IMR-90 (cell line): ENCODE data around the gene IP6K2. TPM values are rescaled to one million over a fixed set of nuclear protein-coding genes. Genes with fewer than 3 reads are reported as not detected.

Experiments
- ATAC-seq: fragments of 200-7000 bp; cut with Tn5 transposase; 2 replicates; pipeline ENCODE4 v1.9.1; 2020; ENCODE audit warnings: low read depth, mild to moderate bottlenecking, moderate library complexity
- BruUV-seq: library from RNA; stranded (reverse); fragments of 400-500 nt; replicated peaks from 2 replicates; lab custom pipeline; 2021; lab: Mats Ljungman, UMichigan
- CTCF ChIA-PET: fragments of 300-600 bp; formaldehyde crosslinking; extraction: SDS; loops from one replicate; lab custom pipeline; 2021; ENCODE audit warnings: antibody characterized with exemption; lab: Yijun Ruan, JAX
- POLR2A ChIA-PET: fragments of 300-600 bp; sonication (Branson Sonifier 250); formaldehyde crosslinking; loops from one replicate; lab custom pipeline; 2022; ENCODE audit warnings: antibody characterized with exemption; ENCODE audit not compliant: unreplicated experiment; lab: Charles Lee
- DNase-seq: peaks from one replicate; pipeline ENCODE4 v3.0.0; 2013
- H2AFZ ChIP-seq: replicated peaks from 2 replicates; pipeline ENCODE3; 2013; ENCODE audit warnings: low read length, mild to moderate bottlenecking; ENCODE audit not compliant: poor library complexity
- H2AK5ac ChIP-seq: 2 replicates; pipeline ENCODE4 v1.6.1; 2013; ENCODE audit warnings: low read depth, low read length, inconsistent platforms
- H2AK9ac ChIP-seq: replicated peaks from 2 replicates; pipeline ENCODE3; 2013; ENCODE audit warnings: mild to moderate bottlenecking, low read depth, low read length, moderate library complexity; ENCODE audit not compliant: poor library complexity
- H2BK120ac ChIP-seq: 2 replicates; pipeline ENCODE4 v1.6.1; 2013; ENCODE audit warnings: low read depth, low read length, inconsistent platforms
- H2BK15ac ChIP-seq: 3 replicates; pipeline ENCODE4 v1.6.1; 2013; ENCODE audit warnings: low read depth, low read length, inconsistent platforms
- H2BK20ac ChIP-seq: 2 replicates; pipeline ENCODE4 v1.6.1; 2013; ENCODE audit warnings: low read depth, mild to moderate bottlenecking, inconsistent platforms, low read length, moderate library complexity
- H2BK5ac ChIP-seq: 2 replicates; pipeline ENCODE4 v1.6.1; 2013; ENCODE audit warnings: mild to moderate bottlenecking, low read depth, low read length, inconsistent platforms; ENCODE audit not compliant: poor library complexity, severe bottlenecking
- H3K14ac ChIP-seq: replicated peaks from 2 replicates; pipeline ENCODE4 v1.6.1; 2013; ENCODE audit warnings: low read depth, low read length, inconsistent platforms
- H3K18ac ChIP-seq: 2 replicates; pipeline ENCODE4 v1.6.1; 2013; ENCODE audit warnings: low read depth, low read length, control low read depth
- H3K23ac ChIP-seq: 2 replicates; pipeline ENCODE4 v1.6.1; 2013; ENCODE audit warnings: low read depth, low read length, inconsistent platforms
- H3K27ac ChIP-seq: 2 replicates; pipeline ENCODE4 v1.5.1; 2013; ENCODE audit warnings: mild to moderate bottlenecking, control low read depth, low read length; ENCODE audit not compliant: insufficient read depth
- H3K27me3 ChIP-seq: 2 replicates; pipeline ENCODE4 v1.6.1; 2013; ENCODE audit warnings: low read length; ENCODE audit not compliant: control insufficient read depth, insufficient read depth
- H3K36me3 ChIP-seq: 2 replicates; pipeline ENCODE4 v1.6.1; 2013; ENCODE audit warnings: low read length, mixed read lengths; ENCODE audit not compliant: control insufficient read depth, insufficient read depth
- H3K4ac ChIP-seq: 2 replicates; pipeline ENCODE4 v1.6.1; 2013; ENCODE audit warnings: low read depth, low read length, inconsistent platforms
- H3K4me1 ChIP-seq: 2 replicates; pipeline ENCODE4 v1.6.1; 2013; ENCODE audit warnings: low read length, mixed read lengths; ENCODE audit not compliant: control insufficient read depth, insufficient read depth
- H3K4me2 ChIP-seq: 2 replicates; pipeline ENCODE4 v1.6.1; 2013; ENCODE audit warnings: low read depth, mild to moderate bottlenecking, control low read depth, low read length, moderate library complexity
- H3K4me3 ChIP-seq: 2 replicates; pipeline ENCODE4 v1.5.1; 2013; ENCODE audit warnings: low read depth, mild to moderate bottlenecking, control low read depth, low read length, moderate library complexity; ENCODE audit not compliant: insufficient read depth
- H3K56ac ChIP-seq: 2 replicates; pipeline ENCODE4 v1.6.1; 2013; ENCODE audit warnings: low read length, inconsistent platforms; ENCODE audit not compliant: insufficient read depth; ENCODE audit errors: extremely low read depth
- H3K79me1 ChIP-seq, 2 experiments: 2 replicates each; pipeline ENCODE4 v1.6.1; 2013; ENCODE audit warnings: low read length in 2 of 2, inconsistent platforms in 1 of 2, low read depth in 1 of 2
- H3K9ac ChIP-seq: 2 replicates; pipeline ENCODE4 v1.6.1; 2013; ENCODE audit warnings: low read depth, low read length, control low read depth
- H3K9me1 ChIP-seq: 2 replicates; pipeline ENCODE4 v1.6.1; 2013; ENCODE audit warnings: low read length, inconsistent platforms; ENCODE audit not compliant: insufficient read depth
- H3K9me3 ChIP-seq: 2 replicates; pipeline ENCODE4 v1.6.1; 2013; ENCODE audit warnings: low read length; ENCODE audit not compliant: control insufficient read depth, insufficient read depth
- H4K20me1 ChIP-seq: 2 replicates; pipeline ENCODE4 v1.6.1; 2013; ENCODE audit warnings: low read length, inconsistent platforms; ENCODE audit not compliant: insufficient read depth
- H4K5ac ChIP-seq: 2 replicates; pipeline ENCODE4 v1.6.1; 2013; ENCODE audit warnings: mild to moderate bottlenecking, low read depth, low read length, control low read depth
- H4K8ac ChIP-seq, 2 experiments: 2 replicates each; pipeline ENCODE4 v1.6.1; 2013; ENCODE audit warnings: low read depth in 2 of 2, low read length in 2 of 2, control low read depth in 1 of 2, inconsistent platforms in 1 of 2
- H4K91ac ChIP-seq: 2 replicates; pipeline ENCODE4 v1.6.1; 2013; ENCODE audit warnings: low read depth, low read length, inconsistent platforms; ENCODE audit not compliant: insufficient read depth
- BHLHE40 ChIP-seq: fragments of 150-350 bp; IDR thresholded peaks from 2 replicates; pipeline ENCODE4 v1.6.1; 2016; ENCODE audit warnings: mild to moderate bottlenecking, low read depth, low read length
- CEBPB ChIP-seq: IDR thresholded peaks from 2 replicates; pipeline ENCODE4 v1.6.1; 2012; ENCODE audit warnings: low read depth, low read length, improper control_type of control experiment
- CHD1 ChIP-seq: IDR thresholded peaks from 2 replicates; pipeline ENCODE4 v1.6.1; 2012; ENCODE audit warnings: low read depth, low read length, improper control_type of control experiment
- FOS ChIP-seq: fragments of 150-350 bp; IDR thresholded peaks from 2 replicates; pipeline ENCODE4 v1.6.1; 2016; ENCODE audit warnings: low read depth, low read length
- MAFK ChIP-seq: IDR thresholded peaks from 2 replicates; pipeline ENCODE4 v1.6.1; 2012; ENCODE audit warnings: low read depth, low read length, improper control_type of control experiment
- MAZ ChIP-seq: IDR thresholded peaks from 2 replicates; pipeline ENCODE4 v1.6.1; 2012; ENCODE audit warnings: low read depth, mild to moderate bottlenecking, low read length, improper control_type of control experiment, moderate library complexity, borderline replicate concordance
- MXI1 ChIP-seq: IDR thresholded peaks from 2 replicates; pipeline ENCODE4 v1.6.1; 2012; ENCODE audit warnings: low read depth, mild to moderate bottlenecking, low read length, moderate library complexity, borderline replicate concordance
- NFE2L2 ChIP-seq: fragments of 150-350 bp; IDR thresholded peaks from 2 replicates; pipeline ENCODE4 v1.6.1; 2016; ENCODE audit warnings: low read depth, mild to moderate bottlenecking, low read length
- RAD21 ChIP-seq: IDR thresholded peaks from 2 replicates; pipeline ENCODE4 v1.6.1; 2012; ENCODE audit warnings: low read length, improper control_type of control experiment
- RCOR1 ChIP-seq: IDR thresholded peaks from 2 replicates; pipeline ENCODE4 v1.6.1; 2012; ENCODE audit warnings: mild to moderate bottlenecking, low read length, improper control_type of control experiment; ENCODE audit not compliant: insufficient replicate concordance
- SMC3 ChIP-seq: fragments of 150-350 bp; IDR thresholded peaks from 2 replicates; pipeline ENCODE4 v1.6.1; 2016; ENCODE audit warnings: low read depth, mild to moderate bottlenecking, antibody characterized with exemption, low read length, moderate library complexity
- WGBS, 2 experiments: methylation state at CpG; one replicate each; pipeline versions ENCODE4 v1.1.5 to v1.1.7; 2013; ENCODE audit warnings: missing lambda C conversion rate in 2 of 2; ENCODE audit not compliant: insufficient read length in 1 of 2; ENCODE audit errors: extremely low coverage in 2 of 2; 5-methylcytosine and 5-hydroxymethylcytosine counted together
- dilution Hi-C: fragments of 300-500 bp; cut with HindIII; formaldehyde crosslinking; loops from one replicate; pipeline ENCODE4 v1.14.3; 2018; ENCODE audit warnings: low sequenced_read_pairs; ENCODE audit not compliant: unreplicated experiment
- in situ Hi-C: fragments of 300-500 bp; cut with MboI; formaldehyde crosslinking; loops from 3 replicates; pipeline ENCODE4 v1.14.3; 2019; ENCODE audit warnings: low sequenced_read_pairs, inconsistent platforms, mixed read lengths
- intact Hi-C: fragments of 100-400 bp; cut with micrococcal nuclease; formaldehyde crosslinking; loops from 2 replicates; pipeline ENCODE4 v1.10.0; 2022
- polyA plus RNA-seq, 3 experiments: library from polyadenylated mRNA; depleted of rRNA; stranded (reverse); fragments of >200 nt; gene quantifications; 2 replicates each; pipeline ENCODE4 v1.2.3, GENCODE V29; 2012; ENCODE audit warnings: low replicate concordance in 1 of 3
- total RNA-seq: library from RNA; depleted of rRNA; stranded (reverse); fragments of >200 nt; gene quantifications from 2 replicates; pipeline ENCODE4 v1.2.3, GENCODE V29; 2012
- TF ChIP-seq, protein P1 (sequence below): fragments of 150-350 bp; IDR thresholded peaks from 2 replicates; pipeline ENCODE4 v1.6.1; 2016; ENCODE audit warnings: low read depth, mild to moderate bottlenecking, low read length, moderate library complexity, borderline replicate concordance
- TF ChIP-seq, protein P2 (sequence below): conservative IDR thresholded peaks from 2 replicates; pipeline ENCODE4 v1.5.1; 2012; ENCODE audit warnings: mild to moderate bottlenecking, low read depth, low read length, improper control_type of control experiment

IP6K2 gene
- total and polyA plus RNA-seq, 2 of the 4 experiments (the other 2 are of a cell fraction), result 73.7 to 169 TPM

DNA sequence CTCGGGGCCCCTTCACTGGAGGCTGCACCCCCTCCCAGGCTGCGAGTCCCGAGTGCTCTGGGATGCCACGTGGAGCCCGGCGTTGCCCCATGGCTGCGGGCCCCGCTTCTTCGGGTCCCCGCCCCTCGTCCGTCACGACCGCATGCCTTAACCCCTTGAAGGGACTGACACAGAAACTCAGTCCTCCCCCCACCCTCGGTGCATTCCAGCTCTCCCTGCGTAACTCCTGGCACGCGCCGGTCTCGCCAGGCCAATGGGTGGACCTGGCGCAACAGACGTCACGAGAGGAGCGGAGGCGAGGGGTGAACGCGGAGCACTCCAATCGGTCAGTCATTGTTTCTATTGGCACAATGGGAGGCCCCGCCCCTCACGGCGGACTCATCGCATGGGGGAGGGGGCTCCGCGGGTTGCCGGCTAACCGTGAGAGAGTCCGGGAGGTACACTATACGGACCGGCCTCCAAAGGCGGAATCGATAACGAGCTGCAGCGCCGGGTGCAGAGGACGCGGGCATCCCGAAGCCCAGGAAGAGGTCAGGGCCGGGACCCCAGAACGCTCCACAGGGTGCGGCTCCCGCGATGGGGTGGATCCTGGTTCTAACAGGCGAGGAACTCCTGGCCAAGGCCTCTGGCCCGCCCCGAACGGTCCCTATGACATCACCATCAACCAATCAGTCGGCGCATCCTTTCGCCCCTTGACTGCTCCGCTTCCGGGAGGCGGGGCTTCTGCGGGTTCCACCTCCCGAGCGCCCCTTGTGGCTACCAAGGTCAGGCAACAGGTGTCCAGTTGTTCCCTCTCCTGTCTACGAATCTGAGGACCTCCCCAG lies 53.3 kb downstream of the IP6K2 start:
- Histone ChIP-seq H2BK15ac (peak overlapping the region; percentile 67; the same call in 1 of the 3 replicates), H2BK120ac (peak overlapping the region; percentile 75), H3K9me3 (no peaks in the 10 kb centered on the region), H3K18ac (peak overlapping the region; percentile 54; the same call in 1 of the 2 replicates), H3K14ac (peak overlapping the region; percentile 90), H3K36me3 (no peaks in the 10 kb centered on the region), H3K27me3 (no peaks in the 10 kb centered on the region), H3K56ac (peak overlapping the region; percentile 89), H3K9me1 (peaks cover 5% of the 10 kb centered on the region), H4K20me1 (no peaks in the 10 kb centered on the region), H2BK20ac (peak overlapping the region; percentile 14; the same call in 1 of the 2 replicates), H3K4me2 (peak overlapping the region; percentile 73), H3K4me3 (peak overlapping the region; percentile 56), H3K23ac (peak overlapping the region; percentile 80; the same call in 1 of the 2 replicates), H2BK5ac (peak overlapping the region; percentile 75), H4K8ac (peak overlapping the region; percentile 67 to 94), H3K27ac (peak overlapping the region; percentile 92), H2AK9ac (peak overlapping the region; percentile 99), H2AK5ac (peak overlapping the region; percentile 67), H3K4me1 (no peaks in the 10 kb centered on the region; the same call in 1 of the 2 replicates), H4K5ac (peak overlapping the region; percentile 67), H3K4ac (peak overlapping the region; percentile 91), H3K9ac (peak overlapping the region; percentile 79), H4K91ac (peak overlapping the region; percentile 95), H2AFZ (peak overlapping the region; percentile 91), H3K79me1 (peaks cover 0 to 5% of the 10 kb centered on the region in 2 experiments; a peak in 1 of 4 replicates)
- 2% methylated on average over 33 of the region's 66 CpGs; no CpG with 5 or more reads in 1 of the 2 experiments for WGBS, 2 experiments
- POLR2A ChIA-PET, result interaction anchor here (0.5 to 0.6 kb wide), 2 partner anchors 23 to 271 kb away, joined by 5 read pairs; no protein-coding TSS in a partner anchor
- CTCF ChIA-PET, result interaction anchor here (1.3 to 2.0 kb wide), 3 partner anchors 22 to 66 kb away, joined by 3 to 5 read pairs (median 4); partner anchors contain the start of gene NCKIPSD
- no TSS peak for BruUV-seq
- in situ Hi-C loops (loop anchor here (10.0 kb wide), 1 partner anchor 199 kb away; a partner anchor contains a TSS), intact Hi-C loops (loop anchor here (1.0 to 2.0 kb wide), 2 partner anchors 15 to 77 kb away; no protein-coding TSS in a partner anchor), dilution Hi-C loops (no loop called here)
- peak; percentile 99 for DNase-seq
- ATAC-seq, result peak; percentile 82
- TF ChIP-seq MAFK (no peak), FOS (peak; percentile 56), MXI1 (peak; percentile 96), BHLHE40 (peak; percentile 99), RAD21 (peak; percentile 15; the same call in 1 of the 2 replicates), MAZ (peak; percentile 94), CEBPB (peak; percentile 73), NFE2L2 (peak; percentile 54; the same call in 1 of the 2 replicates), RCOR1 (peak; percentile 86), CHD1 (no peak), SMC3 (no peak)
- TF ChIP-seq, protein P1, sequence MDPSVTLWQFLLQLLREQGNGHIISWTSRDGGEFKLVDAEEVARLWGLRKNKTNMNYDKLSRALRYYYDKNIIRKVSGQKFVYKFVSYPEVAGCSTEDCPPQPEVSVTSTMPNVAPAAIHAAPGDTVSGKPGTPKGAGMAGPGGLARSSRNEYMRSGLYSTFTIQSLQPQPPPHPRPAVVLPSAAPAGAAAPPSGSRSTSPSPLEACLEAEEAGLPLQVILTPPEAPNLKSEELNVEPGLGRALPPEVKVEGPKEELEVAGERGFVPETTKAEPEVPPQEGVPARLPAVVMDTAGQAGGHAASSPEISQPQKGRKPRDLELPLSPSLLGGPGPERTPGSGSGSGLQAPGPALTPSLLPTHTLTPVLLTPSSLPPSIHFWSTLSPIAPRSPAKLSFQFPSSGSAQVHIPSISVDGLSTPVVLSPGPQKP, result no peak
- TF ChIP-seq, protein P2, sequence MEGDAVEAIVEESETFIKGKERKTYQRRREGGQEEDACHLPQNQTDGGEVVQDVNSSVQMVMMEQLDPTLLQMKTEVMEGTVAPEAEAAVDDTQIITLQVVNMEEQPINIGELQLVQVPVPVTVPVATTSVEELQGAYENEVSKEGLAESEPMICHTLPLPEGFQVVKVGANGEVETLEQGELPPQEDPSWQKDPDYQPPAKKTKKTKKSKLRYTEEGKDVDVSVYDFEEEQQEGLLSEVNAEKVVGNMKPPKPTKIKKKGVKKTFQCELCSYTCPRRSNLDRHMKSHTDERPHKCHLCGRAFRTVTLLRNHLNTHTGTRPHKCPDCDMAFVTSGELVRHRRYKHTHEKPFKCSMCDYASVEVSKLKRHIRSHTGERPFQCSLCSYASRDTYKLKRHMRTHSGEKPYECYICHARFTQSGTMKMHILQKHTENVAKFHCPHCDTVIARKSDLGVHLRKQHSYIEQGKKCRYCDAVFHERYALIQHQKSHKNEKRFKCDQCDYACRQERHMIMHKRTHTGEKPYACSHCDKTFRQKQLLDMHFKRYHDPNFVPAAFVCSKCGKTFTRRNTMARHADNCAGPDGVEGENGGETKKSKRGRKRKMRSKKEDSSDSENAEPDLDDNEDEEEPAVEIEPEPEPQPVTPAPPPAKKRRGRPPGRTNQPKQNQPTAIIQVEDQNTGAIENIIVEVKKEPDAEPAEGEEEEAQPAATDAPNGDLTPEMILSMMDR, result peak; percentile 75
